GM03348 (cell line): Measurements from ENCODE around the gene SMARCD3.

Experiments
- DNase-seq: peaks from one replicate; pipeline ENCODE4 v3.0.0; 2012; ENCODE audit warnings: low spot score

SMARCD3 gene

DNA sequence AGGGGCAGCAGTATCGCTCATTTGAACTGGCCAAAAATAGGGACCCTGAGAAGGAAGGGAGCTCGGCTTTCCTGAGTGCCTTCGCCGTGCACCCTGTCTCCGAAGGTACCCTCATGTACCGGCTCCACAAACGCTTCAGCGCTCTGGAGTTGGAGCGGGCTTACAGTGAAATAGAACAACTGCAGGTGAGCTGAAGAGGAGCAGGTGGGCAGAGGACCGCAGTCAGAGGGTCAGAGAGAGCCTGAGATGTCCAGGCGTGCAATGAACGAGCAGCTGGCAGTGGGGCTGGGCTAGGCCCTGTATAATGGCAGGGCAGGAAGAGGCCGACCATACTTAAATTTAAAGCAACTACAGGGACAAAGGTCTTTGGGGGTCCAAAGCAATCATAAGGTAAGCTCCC is 12.1 kb downstream of the SMARCD3 start:
- DNase-seq: no peak

DNA sequence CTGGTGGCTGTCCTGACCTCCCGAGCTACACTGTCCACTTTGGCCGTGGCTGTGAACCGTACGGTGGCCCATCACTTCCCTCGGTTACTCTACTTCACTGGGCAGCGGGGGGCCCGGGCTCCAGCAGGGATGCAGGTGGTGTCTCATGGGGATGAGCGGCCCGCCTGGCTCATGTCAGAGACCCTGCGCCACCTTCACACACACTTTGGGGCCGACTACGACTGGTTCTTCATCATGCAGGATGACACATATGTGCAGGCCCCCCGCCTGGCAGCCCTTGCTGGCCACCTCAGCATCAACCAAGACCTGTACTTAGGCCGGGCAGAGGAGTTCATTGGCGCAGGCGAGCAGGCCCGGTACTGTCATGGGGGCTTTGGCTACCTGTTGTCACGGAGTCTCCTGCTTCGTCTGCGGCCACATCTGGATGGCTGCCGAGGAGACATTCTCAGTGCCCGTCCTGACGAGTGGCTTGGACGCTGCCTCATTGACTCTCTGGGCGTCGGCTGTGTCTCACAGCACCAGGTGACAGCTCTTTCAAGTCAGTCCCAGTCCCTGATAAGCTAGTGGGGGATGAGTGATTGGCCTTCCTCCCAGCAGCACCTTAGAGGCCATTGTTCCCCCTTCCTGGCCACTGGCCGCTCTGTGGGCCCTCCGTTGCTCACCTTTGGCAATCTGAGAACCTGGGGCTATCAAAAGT is 13.3 kb downstream of the SMARCD3 start:
- DNase-seq: no peak

DNA sequence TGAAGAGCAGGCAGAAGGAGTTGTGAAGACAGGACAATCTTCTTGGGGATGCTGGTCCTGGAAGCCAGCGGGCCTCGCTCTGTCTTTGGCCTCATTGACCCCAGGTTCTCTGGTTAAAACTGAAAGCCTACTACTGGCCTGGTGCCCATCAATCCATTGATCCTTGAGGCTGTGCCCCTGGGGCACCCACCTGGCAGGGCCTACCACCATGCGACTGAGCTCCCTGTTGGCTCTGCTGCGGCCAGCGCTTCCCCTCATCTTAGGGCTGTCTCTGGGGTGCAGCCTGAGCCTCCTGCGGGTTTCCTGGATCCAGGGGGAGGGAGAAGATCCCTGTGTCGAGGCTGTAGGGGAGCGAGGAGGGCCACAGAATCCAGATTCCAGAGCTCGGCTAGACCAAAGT is 14.7 kb downstream of the SMARCD3 start:
- no peak for DNase-seq

DNA sequence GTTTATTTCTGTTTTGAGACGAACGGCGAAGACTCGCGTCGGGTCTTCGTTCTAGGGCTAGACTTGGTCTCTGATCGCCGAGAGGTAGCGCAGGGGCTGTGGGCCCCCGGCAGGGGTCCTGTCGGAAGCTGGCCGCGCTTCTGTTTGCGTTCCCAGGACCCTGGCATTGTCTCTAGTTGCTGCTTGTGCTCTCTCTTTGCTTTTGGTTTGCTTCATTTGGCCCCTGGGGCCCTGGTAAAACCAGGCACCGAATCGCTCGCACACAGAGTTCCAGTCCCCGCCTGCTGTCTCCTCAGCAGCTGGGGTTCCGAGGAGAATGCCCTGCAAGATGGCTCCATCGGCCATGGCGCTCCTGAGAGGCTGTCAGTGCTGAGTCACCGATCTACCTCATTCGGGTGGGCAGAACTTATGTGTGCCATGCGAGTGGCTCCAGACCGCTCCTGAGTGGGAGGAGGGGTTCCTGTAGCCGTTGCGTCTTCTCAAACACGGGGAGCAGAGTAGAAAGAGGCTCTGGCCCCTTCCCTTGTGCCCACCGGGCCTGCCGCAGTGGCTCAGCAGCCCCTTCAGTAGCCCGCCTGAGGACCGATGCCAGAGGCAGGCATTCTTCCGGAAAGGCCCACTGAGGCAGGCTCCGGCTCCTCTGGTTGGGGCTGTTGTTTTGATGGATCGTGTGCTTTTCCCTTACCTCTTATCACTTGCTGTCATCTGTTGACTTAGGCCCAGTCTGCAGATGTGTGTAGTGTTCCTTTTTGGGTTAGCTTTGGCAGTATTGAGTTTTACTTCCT is 15.4 kb downstream of the SMARCD3 start:
- DNase-seq: peak; percentile 88

DNA sequence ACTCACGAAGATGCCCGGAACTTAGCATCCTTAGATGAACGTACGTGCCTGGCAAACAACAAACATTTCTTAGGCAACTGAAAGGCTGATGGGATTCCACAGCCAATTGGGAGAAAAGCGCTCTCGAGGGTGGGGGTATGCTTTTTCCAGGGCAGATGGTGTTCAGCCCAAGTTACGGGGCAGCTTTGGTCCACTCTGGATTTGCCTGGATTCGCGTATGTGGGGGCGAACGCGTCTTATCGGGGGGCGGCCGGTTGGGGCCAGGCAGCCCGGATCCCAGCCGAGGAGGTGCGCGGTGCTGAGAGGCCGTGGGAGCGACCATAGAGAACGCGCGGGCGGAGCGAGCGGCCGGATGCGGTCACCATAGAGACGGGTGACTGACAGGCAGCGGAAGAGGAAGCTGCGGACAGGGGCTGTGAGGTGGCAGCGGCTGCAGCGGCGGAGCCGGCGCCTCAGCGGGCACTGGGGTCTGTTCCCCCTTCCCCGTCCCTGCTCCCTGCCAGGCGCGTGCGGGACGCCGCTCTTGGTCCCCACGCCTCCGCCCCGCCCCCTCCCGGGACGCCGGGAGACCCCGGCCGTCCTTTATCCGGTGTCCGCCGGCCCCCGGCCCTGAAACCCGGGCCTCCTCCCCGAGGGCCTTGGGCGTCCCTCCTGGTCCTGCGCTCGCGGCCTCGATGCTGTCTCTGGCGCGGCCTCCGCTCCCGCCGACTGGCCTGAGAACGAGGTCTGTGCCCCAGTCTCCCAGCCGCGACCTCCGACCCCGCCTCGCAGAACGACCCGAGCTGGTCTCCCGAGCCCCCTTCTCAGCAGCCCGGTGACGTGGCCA is 16.2 kb downstream of the SMARCD3 start, which contains the start of gene CHPF2:
Gene CHPF2, plus strand, starts transcription at position 393 of the 826 bp plus-strand sequence. CDS start 1,529 bp downstream, outside the sequence.
- DNase-seq: peak; percentile 97

DNA sequence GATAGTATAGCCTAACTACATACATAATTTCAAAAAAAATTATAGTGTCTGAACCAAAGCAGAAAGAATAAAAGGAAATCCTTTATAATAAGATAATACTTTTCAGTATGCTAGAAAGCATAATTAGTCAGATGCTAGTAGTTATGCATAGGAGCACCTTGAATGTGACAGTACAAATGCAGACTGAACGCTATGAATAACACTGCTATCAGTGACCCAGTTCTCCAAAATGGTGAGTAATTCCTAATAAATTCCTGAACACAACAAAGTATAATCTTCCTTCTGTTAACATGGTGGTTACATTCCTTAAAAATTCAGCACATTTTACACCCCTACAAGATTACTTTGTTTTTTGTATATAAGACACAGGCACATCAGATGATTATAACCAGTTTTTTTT is 17.4 kb downstream of the SMARCD3 start:
- DNase-seq: no peak

DNA sequence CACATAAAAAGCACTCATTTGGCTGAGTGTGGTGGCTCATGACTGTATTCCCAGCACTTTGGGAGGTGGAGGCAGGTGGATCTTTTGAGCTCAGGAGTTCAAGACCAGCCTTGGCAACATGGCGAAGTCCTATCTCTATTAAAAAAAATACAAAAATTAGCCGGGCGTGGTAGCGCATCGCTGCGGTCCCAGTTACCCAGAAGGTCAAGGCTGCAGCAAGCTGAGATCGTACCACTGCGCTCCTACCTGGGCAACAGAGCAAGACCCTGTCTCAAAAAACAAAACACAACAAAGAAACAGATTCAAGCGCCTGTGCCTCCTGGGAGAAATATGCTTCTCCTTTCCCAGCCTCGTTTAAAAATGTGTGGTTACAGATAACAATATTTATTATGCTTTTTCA is 19.2 kb downstream of the SMARCD3 start:
- no peak for DNase-seq

DNA sequence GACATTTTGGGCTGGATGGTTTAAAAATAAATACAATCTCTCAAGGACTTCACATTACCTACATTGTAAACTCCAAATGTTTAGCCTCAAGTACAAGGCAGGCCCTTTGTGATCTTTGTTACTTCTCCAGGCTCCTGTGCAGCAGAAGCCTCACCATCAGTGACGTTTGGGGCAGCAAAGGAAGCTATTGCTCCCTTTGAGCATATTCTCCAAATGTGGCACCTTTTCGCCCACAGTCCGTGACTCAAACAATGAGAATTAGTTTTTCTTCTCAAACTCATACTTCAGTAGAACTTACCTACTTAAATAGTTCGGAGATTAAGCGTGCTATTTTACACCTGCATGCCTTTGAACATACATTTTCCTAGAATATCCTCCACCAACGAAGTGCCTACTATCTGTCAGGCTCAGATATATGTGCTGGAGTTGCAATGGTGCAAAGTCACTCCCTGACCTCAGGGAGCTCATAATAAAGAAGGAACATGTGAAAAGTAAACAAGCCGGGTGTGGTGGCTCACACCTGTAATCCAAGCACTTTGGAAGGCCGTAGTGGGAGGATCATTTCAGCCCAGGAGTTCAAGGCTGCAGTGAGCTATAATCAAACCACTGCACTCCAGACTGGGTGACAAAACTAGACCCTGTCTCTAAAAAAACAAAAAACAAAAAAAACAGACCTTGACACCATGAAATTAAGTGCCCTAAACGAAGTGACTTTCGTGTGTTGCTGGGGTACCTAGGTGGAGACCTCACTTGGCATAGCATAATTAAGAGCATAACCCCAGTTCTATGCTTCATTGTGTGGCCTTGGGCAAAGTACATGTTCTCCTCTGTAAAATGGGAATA is 20.2 kb downstream of the SMARCD3 start:
- DNase-seq: no peak

DNA sequence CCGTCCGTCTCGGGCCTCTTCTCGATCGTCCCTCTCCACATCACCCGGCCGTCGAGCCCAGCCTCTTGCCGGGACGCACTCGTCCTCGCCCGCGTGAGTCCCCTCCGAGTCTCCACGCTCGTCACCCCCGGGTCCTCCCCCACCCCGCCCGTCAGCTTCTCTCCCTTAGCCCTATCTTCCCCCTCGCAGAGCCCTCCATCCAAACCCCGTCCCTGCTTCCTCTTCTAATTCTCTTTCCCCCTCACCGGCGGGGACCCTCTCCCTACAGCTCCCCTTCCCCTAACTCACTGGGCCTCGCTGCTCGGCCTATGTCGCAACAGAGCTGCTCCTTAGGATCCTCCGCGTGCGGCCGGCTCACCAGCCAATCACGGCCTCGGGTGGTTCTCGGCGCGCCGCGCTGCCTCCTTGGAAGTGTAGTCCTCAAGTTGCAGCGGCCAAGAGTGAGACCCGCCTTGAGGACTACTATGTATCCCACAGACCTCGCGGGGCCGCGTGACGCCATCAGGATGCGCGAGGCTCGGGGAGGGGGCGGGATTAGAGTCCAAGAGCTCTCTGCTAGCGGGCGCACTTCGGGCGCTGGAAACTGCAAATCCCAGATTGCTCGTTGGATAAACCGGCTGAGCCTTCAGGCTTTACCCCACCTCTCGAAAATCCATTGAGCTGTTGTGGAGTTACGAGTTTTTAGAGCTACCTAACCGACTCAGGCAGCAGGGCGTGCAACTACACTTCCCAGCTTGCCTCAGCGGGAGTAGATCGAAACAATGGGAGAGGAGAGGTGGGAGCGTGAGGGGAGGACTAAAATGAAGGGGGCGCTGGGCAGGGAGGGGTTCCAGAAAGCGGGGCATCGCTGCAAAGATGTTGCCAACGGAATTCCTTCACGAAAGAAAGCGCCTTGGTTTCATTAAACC is 21.4 kb downstream of the SMARCD3 start, which contains the start of gene ABCF2:
Gene ABCF2, minus strand, starts transcription at position 331 of the 908 bp plus-strand sequence. CDS start 747 bp downstream, outside the sequence.
- DNase-seq: peak; percentile 99

DNA sequence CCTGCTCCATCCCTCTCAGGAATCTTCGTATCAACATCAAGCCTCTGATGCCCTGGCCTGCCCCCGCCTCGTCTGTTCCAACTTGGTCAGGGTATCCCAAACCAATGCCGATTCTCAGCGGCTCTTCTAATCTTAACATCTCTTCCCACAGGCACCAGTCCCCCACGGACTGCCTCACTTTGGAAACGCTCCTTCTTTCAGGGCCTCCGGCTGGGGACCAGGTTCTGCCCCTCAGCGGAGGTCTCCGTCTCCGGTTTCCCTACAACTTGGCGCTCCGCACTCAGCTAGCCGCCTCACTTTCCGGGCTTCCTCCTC is 22.0 kb downstream of the SMARCD3 start:
- DNase-seq: no peak

DNA sequence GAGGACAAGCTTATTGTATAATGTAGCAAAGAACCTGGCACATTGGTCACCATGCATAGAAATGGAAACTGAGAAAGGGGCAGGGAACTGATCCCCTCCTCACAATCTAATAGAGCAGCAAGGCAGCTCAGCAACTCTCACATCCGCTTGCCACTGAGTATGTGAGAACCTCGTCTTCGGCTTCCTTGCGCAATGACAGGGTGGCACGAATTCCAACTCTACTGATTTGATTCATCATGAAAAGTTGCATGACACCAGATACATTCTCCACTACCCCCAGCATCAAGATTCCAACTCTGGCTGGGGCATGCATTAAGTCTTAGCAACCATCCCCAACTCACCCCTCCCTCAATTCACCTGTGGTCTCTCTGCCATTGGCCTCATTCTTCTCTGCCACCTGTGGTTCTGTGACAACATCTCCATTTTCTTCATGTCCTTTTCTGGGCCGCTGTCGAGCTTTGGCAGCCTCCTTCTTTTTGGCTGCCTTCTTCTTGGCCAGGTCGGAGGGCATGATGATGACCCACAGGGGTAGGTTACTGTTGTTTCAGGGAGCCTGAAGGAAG is 22.5 kb downstream of the SMARCD3 start:
- no peak for DNase-seq

DNA sequence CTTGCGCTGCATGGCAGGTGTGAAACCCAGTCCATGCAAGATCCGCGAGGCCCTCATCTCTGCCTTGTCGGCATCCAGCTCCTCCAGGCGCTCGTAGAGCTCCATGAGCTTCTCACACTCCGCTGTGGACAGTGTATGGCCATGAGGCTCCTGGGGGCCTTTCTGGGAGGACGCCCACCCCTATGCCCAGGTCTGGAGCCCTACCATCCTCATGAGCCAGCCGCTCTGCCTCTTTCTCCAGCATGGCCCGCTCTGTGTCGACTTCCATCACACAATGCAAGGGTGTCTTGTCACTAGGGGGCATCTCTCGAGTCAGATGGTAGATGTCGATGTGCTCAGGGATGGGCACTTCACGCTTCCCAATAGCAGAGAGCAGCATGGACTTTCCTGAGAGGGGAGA is 24.8 kb downstream of the SMARCD3 start:
- no peak for DNase-seq

DNA sequence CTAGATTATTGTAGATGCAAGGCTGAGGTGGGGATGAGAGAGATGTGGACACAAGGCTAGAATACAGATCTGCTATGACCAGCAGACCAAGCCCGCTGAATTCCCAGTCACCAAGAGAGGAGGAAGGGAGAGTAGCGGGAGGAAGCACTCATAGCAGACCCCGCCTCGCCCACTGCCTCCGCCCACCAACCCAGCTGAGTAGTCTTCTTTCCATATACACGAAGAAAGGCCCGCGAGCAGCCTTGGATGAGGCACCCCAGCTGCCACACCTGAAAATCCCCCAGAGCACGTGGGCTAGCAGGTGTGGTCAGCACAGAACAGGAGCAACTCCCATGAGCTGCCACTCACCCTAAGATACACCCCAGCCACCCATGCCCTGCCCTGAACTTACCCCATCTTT is 30.3 kb downstream of the SMARCD3 start:
- no peak for DNase-seq

DNA sequence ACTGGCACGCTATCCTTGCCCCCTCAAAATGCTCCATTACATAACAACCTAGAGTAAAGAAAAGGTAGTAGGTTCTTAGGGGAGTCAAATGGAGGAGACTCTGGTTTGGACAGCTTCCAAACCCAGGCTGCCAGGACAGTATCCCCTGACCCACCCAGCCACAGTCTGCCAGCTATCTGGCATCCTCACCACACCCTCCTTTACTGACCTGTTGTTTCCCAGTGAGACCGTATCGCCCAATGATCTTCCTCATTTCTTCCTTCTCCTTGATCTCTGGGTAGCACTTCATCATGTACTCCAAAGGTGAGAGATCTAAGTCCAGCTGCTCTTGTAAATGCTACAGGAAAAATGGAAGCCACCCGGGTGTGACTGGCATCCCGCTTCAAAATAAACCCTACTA is 33.1 kb downstream of the SMARCD3 start:
- DNase-seq: no peak

DNA sequence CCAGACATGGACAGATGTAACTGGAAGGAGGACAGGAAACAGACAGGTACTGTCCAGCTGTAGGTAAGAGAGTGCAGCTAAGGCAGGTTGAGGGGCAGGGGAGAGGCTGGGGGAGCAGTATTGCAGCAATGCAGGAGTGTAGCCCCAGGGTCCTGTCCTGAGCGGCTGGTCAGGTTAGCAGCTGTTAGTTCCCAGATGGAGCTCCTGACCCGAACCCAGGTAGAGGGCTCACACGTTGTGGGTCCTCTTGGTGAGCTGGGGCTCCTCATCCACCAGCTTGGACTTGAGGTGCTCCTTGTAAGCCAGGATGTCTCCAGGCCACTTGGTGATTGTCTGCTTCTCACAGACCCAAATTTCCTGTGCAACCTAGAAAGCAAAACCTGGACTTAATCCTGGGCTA is 34.7 kb downstream of the SMARCD3 start:
- no peak for DNase-seq

DNA sequence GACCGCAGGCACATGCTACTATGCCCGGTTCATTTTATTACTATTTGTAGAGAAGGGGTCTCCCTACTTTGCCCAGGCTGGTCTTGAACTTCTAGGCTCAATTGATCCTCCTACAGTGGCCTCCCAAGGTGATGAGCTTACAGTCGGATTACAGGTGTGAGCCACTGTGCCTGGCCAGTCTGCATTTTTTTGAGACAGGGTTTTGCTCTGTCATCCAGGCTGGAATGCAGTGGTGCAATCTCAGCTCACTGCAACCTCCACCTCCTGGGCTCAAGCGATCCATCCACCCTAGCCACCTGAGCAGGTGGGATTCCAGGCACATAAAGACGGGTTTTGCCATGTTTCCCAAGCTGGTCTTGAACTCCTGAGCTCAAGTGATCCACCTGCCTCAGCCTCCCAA is 35.9 kb downstream of the SMARCD3 start:
- no peak for DNase-seq

DNA sequence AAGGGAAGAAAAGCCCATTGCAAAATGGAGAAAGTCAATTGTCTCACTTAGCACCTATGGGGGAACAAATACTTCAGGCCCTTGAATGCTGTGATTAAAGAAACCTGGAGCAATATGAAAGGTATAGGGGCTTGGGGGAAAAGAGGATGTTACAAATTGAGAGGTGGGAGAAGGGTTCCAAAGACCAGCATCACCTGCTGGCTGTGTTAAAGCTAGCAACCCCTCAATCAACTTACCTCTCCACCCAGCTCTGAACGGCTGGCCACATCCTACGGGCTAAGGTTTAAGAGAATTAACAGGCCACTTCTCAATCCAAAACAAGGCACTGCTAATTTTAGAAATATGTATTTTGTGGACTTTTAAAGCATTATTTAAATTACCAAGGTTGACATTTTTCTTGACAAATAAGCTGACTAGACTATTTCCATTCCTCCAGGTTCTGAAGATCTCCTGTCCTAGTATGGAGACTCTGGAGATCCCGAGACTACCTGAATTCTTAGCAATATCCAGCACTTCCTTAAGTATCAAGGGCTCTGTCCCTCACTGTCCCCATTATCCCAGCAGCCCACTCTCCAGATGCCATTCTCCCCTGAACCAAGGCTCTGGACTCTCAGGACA is 37.2 kb downstream of the SMARCD3 start:
- DNase-seq: no peak

DNA sequence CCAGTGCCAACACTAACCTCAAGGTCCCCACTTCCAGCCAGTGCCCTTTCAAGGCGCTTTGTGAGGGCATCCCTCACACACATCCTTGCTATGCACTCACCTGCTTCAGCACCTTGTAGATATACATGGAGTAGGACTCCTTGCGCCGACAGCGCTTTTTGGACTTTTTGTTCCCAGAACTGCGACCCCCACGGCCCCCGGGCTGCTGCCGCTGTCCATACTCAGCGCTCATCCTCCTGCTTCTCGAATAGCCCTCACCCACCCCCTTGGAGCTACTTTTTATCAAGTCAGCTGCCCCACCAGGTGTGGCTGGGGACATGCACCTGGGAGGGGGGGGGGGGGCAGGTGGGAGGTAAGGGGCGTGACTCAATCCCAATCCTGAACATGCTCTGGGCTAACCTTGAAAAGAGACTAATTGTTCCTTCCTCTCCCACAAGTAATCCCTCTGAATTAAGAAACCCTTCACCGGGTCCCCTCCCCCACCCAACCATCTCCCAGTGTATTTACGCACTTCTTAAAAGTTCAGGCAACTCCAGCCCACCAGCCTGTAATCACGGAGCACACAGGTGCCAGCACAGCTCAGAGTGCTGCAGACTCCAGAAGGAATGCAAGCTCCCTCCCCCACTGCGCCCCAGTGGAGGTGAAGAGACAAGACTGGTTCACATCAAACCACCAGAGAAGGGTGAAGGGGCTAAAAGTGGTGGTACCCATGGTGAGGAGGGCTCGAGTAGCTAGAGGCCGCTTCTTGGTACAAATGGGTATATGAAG is 38.2 kb downstream of the SMARCD3 start, which contains the start of gene H2BK1:
Gene H2BK1, minus strand, starts transcription at position 402 of the 768 bp plus-strand sequence. Its CDS starts 170 bp downstream, at position 232.
- no peak for DNase-seq

DNA sequence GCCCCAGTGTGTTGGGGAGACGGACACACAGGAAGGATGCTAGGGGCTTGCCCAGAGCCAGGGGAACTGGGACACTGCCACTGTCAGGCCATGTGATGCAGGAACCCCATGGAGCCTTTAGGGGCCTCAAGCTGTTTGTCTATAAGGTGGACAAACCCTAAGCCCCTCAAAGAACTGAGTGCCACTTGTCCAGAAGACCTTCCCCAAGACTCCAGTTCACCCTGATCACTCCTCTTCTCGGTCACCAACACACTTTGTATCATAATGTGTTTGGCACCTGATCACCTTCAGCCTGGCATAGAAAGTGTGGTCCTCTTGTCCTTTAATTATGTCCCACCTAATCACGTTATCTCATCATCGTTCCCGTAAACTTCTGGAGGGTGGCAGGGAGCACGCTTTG is 38.9 kb downstream of the SMARCD3 start:
- no peak for DNase-seq
